PC-9 (cell line): Measurements from ENCODE around the gene YBX1. TPM values are rescaled to one million over a fixed set of nuclear protein-coding genes. Genes with fewer than 3 reads are reported as not detected.

ENCODE experiments used
- Bru-seq: library from RNA; stranded (reverse); fragments of 400-500 nt; gene quantifications from one replicate; lab custom pipeline; 2021; lab: Mats Ljungman, UMichigan
- BruChase-seq, 2 experiments: library from RNA; stranded (reverse); fragments of 400-500 nt; gene quantifications; one replicate each; lab custom pipeline; 2021; lab: Mats Ljungman, UMichigan
- BruUV-seq: library from RNA; stranded (reverse); fragments of 400-500 nt; replicated peaks from 2 replicates; lab custom pipeline; 2021; lab: Mats Ljungman, UMichigan
- CTCF ChIA-PET: fragments of 300-600 bp; sonication (Branson Sonifier 250); formaldehyde crosslinking; loops from one replicate; lab custom pipeline; 2022; ENCODE audit warnings: antibody characterized with exemption; lab: Charles Lee
- POLR2A ChIA-PET: fragments of 300-600 bp; sonication (Branson Sonifier 250); formaldehyde crosslinking; loops from one replicate; lab custom pipeline; 2022; ENCODE audit warnings: antibody characterized with exemption; ENCODE audit not compliant: unreplicated experiment; lab: Charles Lee
- DNase-seq, 2 experiments: peaks; one replicate each; pipeline versions ENCODE4 v3.0.0 to v3.0.0-alpha.2; 2015 to 2022; ENCODE audit warnings: mixed read lengths in 1 of 2
- H2AFZ ChIP-seq: fragments of 200-600 bp; sonication (generic); 2 replicates; pipeline ENCODE4 v1.8.1; 2017; ENCODE audit warnings: antibody characterized with exemption
- H3F3A ChIP-seq: fragments of 200-600 bp; sonication (generic); 2 replicates; pipeline ENCODE4 v1.8.1; 2017; ENCODE audit warnings: antibody characterized with exemption, mild to moderate bottlenecking, low read depth; ENCODE audit not compliant: insufficient read depth
- H3K27ac ChIP-seq: fragments of 200-600 bp; sonication (generic); 2 replicates; pipeline ENCODE4 v1.6.1; 2016; ENCODE audit warnings: mixed run types
- H3K27me3 ChIP-seq: fragments of 200-600 bp; sonication (generic); 2 replicates; pipeline ENCODE4 v1.6.1; 2016; ENCODE audit warnings: low read depth, mixed run types; ENCODE audit not compliant: insufficient read depth
- H3K36me3 ChIP-seq: fragments of 200-600 bp; sonication (generic); 2 replicates; pipeline ENCODE4 v1.6.1; 2016; ENCODE audit warnings: low read depth, mixed run types
- H3K4me1 ChIP-seq: fragments of 200-600 bp; sonication (generic); replicated peaks from 2 replicates; pipeline ENCODE4 v1.6.1; 2016; ENCODE audit warnings: mixed run types; ENCODE audit not compliant: insufficient read depth
- H3K4me2 ChIP-seq: fragments of 200-600 bp; sonication (generic); 2 replicates; pipeline ENCODE4 v1.6.1; 2017; ENCODE audit warnings: mixed run types
- H3K4me3 ChIP-seq: fragments of 200-600 bp; sonication (generic); 2 replicates; pipeline ENCODE4 v1.6.1; 2016; ENCODE audit warnings: mixed run types
- H3K79me2 ChIP-seq: fragments of 200-600 bp; sonication (generic); 2 replicates; pipeline ENCODE4 v1.6.1; 2017; ENCODE audit warnings: low read depth, mixed run types
- H3K9me2 ChIP-seq: fragments of 200-600 bp; sonication (generic); 2 replicates; pipeline ENCODE4 v1.8.1; 2017; ENCODE audit warnings: mild to moderate bottlenecking; ENCODE audit not compliant: insufficient read depth
- H3K9me3 ChIP-seq: fragments of 200-600 bp; sonication (generic); 2 replicates; pipeline ENCODE4 v1.8.1; 2016; ENCODE audit warnings: low read depth; ENCODE audit not compliant: insufficient read depth
- H4K20me1 ChIP-seq: fragments of 200-600 bp; sonication (generic); 2 replicates; pipeline ENCODE4 v1.8.1; 2017; ENCODE audit not compliant: insufficient read depth
- EZH2 ChIP-seq: fragments of 200-600 bp; sonication (generic); IDR thresholded peaks from 2 replicates; pipeline ENCODE4 v1.8.0; 2017; ENCODE audit warnings: antibody characterized with exemption, low read depth
- intact Hi-C: fragments of 100-400 bp; cut with micrococcal nuclease; formaldehyde crosslinking; loops from one replicate; pipeline ENCODE4 v1.10.0; 2022; ENCODE audit not compliant: unreplicated experiment
- long read RNA-seq: library from polyadenylated mRNA; stranded (forward); transcript quantifications from one replicate; pipeline ENCODE4 v2.0.0, GENCODE V29; 2022
- total RNA-seq: library from RNA; stranded (reverse); gene quantifications from 2 replicates; pipeline ENCODE4 v1.2.3, GENCODE V29; 2021
- TF ChIP-seq, protein P1 (sequence below): fragments of 200-600 bp; sonication (generic); conservative IDR thresholded peaks from 2 replicates; pipeline ENCODE4 v1.6.1; 2017; ENCODE audit warnings: mixed run types, antibody characterized with exemption, mild to moderate bottlenecking, moderate library complexity

Gene YBX1
- total RNA-seq = 656 and 1,130 TPM in 2 replicates
- percentile 99 among the genes with signal in this experiment for Bru-seq, nascent RNA
- percentile 98 among the genes with signal in this experiment for BruChase-seq, experiment 1, labeled RNA remaining after a 2-hour chase
- BruChase-seq, experiment 2, labeled RNA remaining after a 6-hour chase = percentile 98 among the genes with signal in this experiment
- long read RNA-seq, transcript YBX1-201 (8 exons, 1,514 nt) = major isoform, 1,127 of 1,220 reads
- long read RNA-seq, transcript YBX1-203 (7 exons, 1,524 nt) = minor isoform, 8 of 1,220 reads
- long read RNA-seq, partial matches to known transcripts = 74 of 1,220 reads
- long read RNA-seq, other reads (novel, unspliced or antisense) = 11 of 1,220 reads

DNA sequence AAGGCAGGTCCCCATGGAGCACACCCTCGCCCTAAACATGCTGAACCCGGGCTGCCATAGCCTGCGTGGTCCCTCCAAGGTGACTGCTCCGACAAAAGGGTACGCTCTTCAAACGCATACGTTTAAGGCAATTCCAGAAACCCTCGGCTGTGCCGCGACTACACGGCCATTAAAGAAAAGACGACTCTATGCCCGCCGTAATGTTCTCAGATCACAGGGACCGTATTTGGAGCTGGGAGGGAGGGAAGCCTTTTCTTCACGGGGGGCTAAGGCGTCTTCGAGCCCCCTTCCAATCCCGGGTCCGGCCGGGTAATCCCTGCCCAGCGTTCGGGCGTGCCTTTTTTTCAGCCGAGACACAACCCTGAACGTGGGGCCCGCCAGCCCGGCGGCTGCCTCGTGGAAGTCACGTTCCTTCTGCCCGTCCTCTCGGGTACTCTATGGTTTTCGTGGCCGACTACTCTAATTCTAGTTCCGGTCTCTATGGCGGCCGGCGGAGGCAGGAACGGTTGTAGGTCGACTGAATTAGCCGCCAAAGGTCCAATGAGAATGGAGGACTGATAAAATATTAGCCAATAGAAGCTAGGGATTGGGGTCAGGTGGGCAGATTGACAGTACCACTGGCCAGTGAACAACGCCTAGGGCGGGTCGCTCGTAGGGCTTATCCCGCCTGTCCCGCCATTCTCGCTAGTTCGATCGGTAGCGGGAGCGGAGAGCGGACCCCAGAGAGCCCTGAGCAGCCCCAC, at the start of gene YBX1:
TSS of gene YBX1 (plus strand) at position 678 of the 743 bp plus-strand sequence. CDS start 148 bp downstream, outside the sequence.
- BruUV-seq = no TSS peak
- peak within 1 kb of the TSS; percentile 93 for H3K4me3 ChIP-seq
- H3F3A ChIP-seq = peaks cover 6% of the 10 kb centered on the region; the same call in 1 of the 2 replicates
- peaks cover 33% of the 10 kb centered on the region for H3K36me3 ChIP-seq
- peaks cover 41% of the 10 kb centered on the region for H3K4me1 ChIP-seq
- H3K9me2 ChIP-seq = no peaks in the 10 kb centered on the region
- no peaks in the 10 kb centered on the region for H3K27me3 ChIP-seq
- H3K27ac ChIP-seq = peak within 1 kb of the TSS; percentile 79
- POLR2A ChIA-PET = interaction anchor here (0.7 to 1.0 kb wide), 3 partner anchors 10 to 98 kb away, joined by 3 to 5 read pairs (median 4); partner anchors contain the start of genes C1orf50 and P3H1
- no peaks in the 10 kb centered on the region for H3K9me3 ChIP-seq
- peak within 1 kb of the TSS; percentile 95 for H2AFZ ChIP-seq
- H4K20me1 ChIP-seq = peaks cover 38% of the 10 kb centered on the region
- CTCF ChIA-PET = interaction anchor here (0.6 kb wide), 1 partner anchor 24 kb away, joined by 4 read pairs; the partner anchor contains the start of gene PPIH
- peaks cover 59% of the 10 kb centered on the region for H3K79me2 ChIP-seq
- peak within 1 kb of the TSS; percentile 92 for H3K4me2 ChIP-seq
- DNase-seq = peak; percentile 96 to 98
- intact Hi-C loops = loop anchor here (1.0 to 10.0 kb wide), 3 partner anchors 23 to 347 kb away; partner anchors contain the start of gene FOXJ3
- TF ChIP-seq, protein P1, sequence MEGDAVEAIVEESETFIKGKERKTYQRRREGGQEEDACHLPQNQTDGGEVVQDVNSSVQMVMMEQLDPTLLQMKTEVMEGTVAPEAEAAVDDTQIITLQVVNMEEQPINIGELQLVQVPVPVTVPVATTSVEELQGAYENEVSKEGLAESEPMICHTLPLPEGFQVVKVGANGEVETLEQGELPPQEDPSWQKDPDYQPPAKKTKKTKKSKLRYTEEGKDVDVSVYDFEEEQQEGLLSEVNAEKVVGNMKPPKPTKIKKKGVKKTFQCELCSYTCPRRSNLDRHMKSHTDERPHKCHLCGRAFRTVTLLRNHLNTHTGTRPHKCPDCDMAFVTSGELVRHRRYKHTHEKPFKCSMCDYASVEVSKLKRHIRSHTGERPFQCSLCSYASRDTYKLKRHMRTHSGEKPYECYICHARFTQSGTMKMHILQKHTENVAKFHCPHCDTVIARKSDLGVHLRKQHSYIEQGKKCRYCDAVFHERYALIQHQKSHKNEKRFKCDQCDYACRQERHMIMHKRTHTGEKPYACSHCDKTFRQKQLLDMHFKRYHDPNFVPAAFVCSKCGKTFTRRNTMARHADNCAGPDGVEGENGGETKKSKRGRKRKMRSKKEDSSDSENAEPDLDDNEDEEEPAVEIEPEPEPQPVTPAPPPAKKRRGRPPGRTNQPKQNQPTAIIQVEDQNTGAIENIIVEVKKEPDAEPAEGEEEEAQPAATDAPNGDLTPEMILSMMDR = no peak
- no peak for TF ChIP-seq EZH2

DNA sequence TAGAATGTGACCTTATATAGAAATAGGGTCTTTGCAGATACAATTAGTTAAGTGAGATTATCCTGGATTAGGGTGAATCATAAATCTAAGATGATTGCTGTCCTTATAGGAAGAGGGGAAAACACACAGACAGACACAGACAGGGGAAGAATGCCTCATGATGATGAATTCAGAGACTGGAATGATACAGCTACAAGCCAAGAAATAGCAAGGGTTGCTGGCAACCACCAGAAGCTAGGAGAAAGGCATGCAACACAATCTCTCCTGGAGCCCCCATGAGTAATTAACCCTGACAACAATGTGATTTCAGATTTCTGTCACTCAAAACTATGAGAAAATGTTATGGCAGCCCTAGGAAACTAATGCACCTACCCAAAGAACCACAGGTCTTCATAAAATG, 43.1 kb upstream of the YBX1 start:
- Histone ChIP-seq H2AFZ (no peak overlapping the region), H3F3A (no peaks in the 10 kb centered on the region), H3K9me2 (no peaks in the 10 kb centered on the region), H3K27ac (no peak overlapping the region), H3K9me3 (no peaks in the 10 kb centered on the region), H3K4me1 (no peaks in the 10 kb centered on the region), H3K4me2 (no peak overlapping the region), H3K79me2 (no peaks in the 10 kb centered on the region), H4K20me1 (no peaks in the 10 kb centered on the region), H3K36me3 (no peaks in the 10 kb centered on the region), H3K27me3 (no peaks in the 10 kb centered on the region), H3K4me3 (no peak overlapping the region)
- no peak for DNase-seq
- ChIA-PET CTCF (interaction anchor here (0.7 kb wide), 1 partner anchor 492 kb away, joined by 6 read pairs; no protein-coding TSS in a partner anchor), POLR2A (no interaction called here)
- TF ChIP-seq, protein P1 = no peak
- no peak for TF ChIP-seq EZH2
- intact Hi-C loops = no loop called here
- BruUV-seq = no TSS peak

DNA sequence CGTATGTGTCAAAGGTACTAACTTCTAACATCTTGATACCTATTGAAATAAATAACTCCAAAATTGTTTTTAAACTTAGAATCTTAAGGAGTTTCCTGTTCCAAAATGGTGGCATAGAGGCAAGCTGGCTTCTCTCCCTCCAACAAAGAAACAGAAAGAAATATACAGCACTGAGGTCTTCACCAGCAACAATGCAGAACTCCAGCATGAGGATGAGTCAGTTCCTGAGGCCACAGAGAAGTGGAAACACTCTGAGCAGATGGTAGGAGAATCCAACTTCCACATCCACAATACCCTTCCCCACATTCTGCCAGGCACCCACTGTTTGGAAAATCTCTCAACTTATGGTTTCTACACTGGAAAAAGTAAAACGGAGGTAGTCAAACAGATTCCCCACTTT, 36.2 kb upstream of the YBX1 start:
- Histone ChIP-seq H3F3A (no peaks in the 10 kb centered on the region), H2AFZ (no peak overlapping the region), H3K4me1 (no peaks in the 10 kb centered on the region), H3K4me3 (no peak overlapping the region), H3K4me2 (no peak overlapping the region), H3K36me3 (no peaks in the 10 kb centered on the region), H3K9me2 (no peaks in the 10 kb centered on the region), H3K27ac (no peak overlapping the region), H3K9me3 (no peaks in the 10 kb centered on the region), H3K79me2 (no peaks in the 10 kb centered on the region), H4K20me1 (no peaks in the 10 kb centered on the region), H3K27me3 (no peaks in the 10 kb centered on the region)
- no peak for DNase-seq
- no peak for TF ChIP-seq EZH2
- TF ChIP-seq, protein P1 = no peak
- BruUV-seq = no TSS peak
- POLR2A ChIA-PET = no interaction called here
- intact Hi-C loops = no loop called here
- CTCF ChIA-PET = no interaction called here
